Ishikawa (cell line): ENCODE measurements around the gene LRP1.

Source experiments
- CEBPB ChIP-seq: IDR thresholded peaks from 2 replicates; pipeline ENCODE4 v1.6.1; 2012
- EP300 ChIP-seq: IDR thresholded peaks from 2 replicates; pipeline ENCODE4 v1.6.1; 2012; ENCODE audit warnings: borderline replicate concordance
- MAX ChIP-seq: IDR thresholded peaks from 2 replicates; pipeline ENCODE4 v1.6.1; 2012
- REST ChIP-seq: IDR thresholded peaks from 2 replicates; pipeline ENCODE4 v1.6.1; 2012; ENCODE audit warnings: low read depth, mild to moderate bottlenecking

- no peak for TF ChIP-seq EP300
- no peak for TF ChIP-seq CEBPB
- no peak for TF ChIP-seq MAX
- TF ChIP-seq REST, result peak; percentile 72
Measured at GRCh38 chr12:57254506-57255280, 126.4 kb downstream of the LRP1 start.
